ENCODE measurements around the gene GOLGA1.

DNA sequence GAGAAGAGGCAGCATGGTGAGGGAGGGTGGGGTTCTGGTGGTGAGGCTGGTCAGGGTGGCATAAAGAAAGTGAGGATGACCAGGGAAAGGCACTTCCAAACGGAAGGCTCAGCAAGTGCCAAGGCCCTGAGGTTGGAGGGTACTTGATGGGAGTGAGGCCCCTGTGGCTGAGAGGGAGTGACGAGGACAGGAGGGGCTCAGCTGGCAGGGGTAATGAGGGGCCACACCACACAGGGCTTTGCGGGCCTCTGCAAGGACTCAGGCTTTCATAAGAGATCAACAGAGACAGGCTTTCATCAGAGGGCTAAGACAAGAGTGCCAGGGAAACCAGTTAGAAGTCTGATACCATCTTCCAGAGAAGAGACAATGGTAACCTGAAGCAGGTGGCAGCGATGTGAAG is 55.3 kb downstream of the GOLGA1 start:
- TF ChIP-seq POLR2AphosphoS5 (IDR thresholded peaks at IDR 0.05; ENCODE audit: low read depth, low read length) (no peak), POLR2A (IDR thresholded peaks at IDR 0.05; ENCODE audit: low read depth, low read length) (no peak)

Measured in GM12892 (cell line).